Kidney (tissue), 14 donors: ENCODE measurements around the gene DSCAML1. TPM values are rescaled to one million over a fixed set of nuclear protein-coding genes. Genes with fewer than 3 reads are reported as not detected.
A peak's percentile ranks its signal among the peaks of the same experiment; 100 is the strongest.
"Not testable (repeated sequence)": the region's sequence is repeated elsewhere in the genome, so short reads cannot be mapped to it uniquely, and the experiment has no call there.

Experiments used
- DNase-seq, 5 donors: peaks; one replicate each; pipeline ENCODE4 v3.0.0-alpha.2; 2013 to 2020
- FAIRE-seq: peaks from 2 replicates; lab custom pipeline; 2012; peaks lifted over from hg19 to GRCh38; lab: Jason Lieb, UNC
- H3K27ac ChIP-seq, 2 donors: one replicate each; pipeline ENCODE4 v1.7.0; 2013; ENCODE audit warnings: low read depth in 2 of 2, low read length in 2 of 2, inconsistent platforms in 1 of 2
- H3K27me3 ChIP-seq: one replicate; pipeline ENCODE4 v1.7.1; 2013; ENCODE audit warnings: low read length, inconsistent platforms; ENCODE audit not compliant: control insufficient read depth, insufficient read depth
- H3K36me3 ChIP-seq, 3 donors: one replicate each; pipeline versions ENCODE4 v1.7.0 to v1.7.1; 2013; ENCODE audit warnings: low read length in 3 of 3, control low read depth in 1 of 3, inconsistent platforms in 1 of 3; ENCODE audit not compliant: insufficient read depth in 3 of 3, control insufficient read depth in 2 of 3
- H3K4me1 ChIP-seq, 3 donors: one replicate each; pipeline versions ENCODE4 v1.7.0 to v1.7.1; 2013; ENCODE audit warnings: low read length in 3 of 3, inconsistent platforms in 1 of 3, low read depth in 1 of 3; ENCODE audit not compliant: control insufficient read depth in 2 of 3, insufficient read depth in 2 of 3
- H3K4me3 ChIP-seq, 3 donors: one replicate each; pipeline versions ENCODE4 v1.7.0 to v1.8.1; 2013; ENCODE audit warnings: low read length in 3 of 3, control low read depth in 1 of 3, inconsistent platforms in 1 of 3
- H3K9ac ChIP-seq, 3 donors: one replicate each; pipeline versions ENCODE4 v1.7.0 to v1.7.1; 2013; ENCODE audit warnings: low read length in 3 of 3, control low read depth in 1 of 3, inconsistent platforms in 1 of 3
- H3K9me3 ChIP-seq, 3 donors: one replicate each; pipeline versions ENCODE4 v1.7.0 to v1.7.1; 2013; ENCODE audit warnings: low read length in 3 of 3, control low read depth in 1 of 3, inconsistent platforms in 1 of 3; ENCODE audit not compliant: control insufficient read depth in 2 of 3, insufficient read depth in 1 of 3
- intact Hi-C: fragments of 100-400 bp; cut with DNase I; formaldehyde crosslinking; loops from one replicate; pipeline ENCODE4 v1.11.1; 2022
- polyA plus RNA-seq: library from polyadenylated mRNA; stranded (reverse); fragments of 350-450 nt; fragmentation: Illumina TruSeq; extraction: RNeasy Lipid Tissue Mini Kit (QIAGEN cat#74804); gene quantifications from one replicate; pipeline ENCODE4 v1.2.3, GENCODE V29; 2014; ENCODE audit warnings: low read depth, low replicate concordance; ENCODE audit not compliant: insufficient read depth
- total RNA-seq: library from RNA; stranded (reverse); fragmentation: NEBNext Ultra II Directional; extraction: Animal tissue kit (Norgen Biotek cat#: 25700); gene quantifications from one replicate; pipeline ENCODE4 v1.2.1, GENCODE V29; 2021
- TF ChIP-seq, protein P1 (sequence below): IDR thresholded peaks from 3 replicates; pipeline ENCODE4 v1.5.1; 2012; ENCODE audit warnings: mild to moderate bottlenecking, moderate library complexity, borderline replicate concordance; ENCODE audit not compliant: insufficient read depth; ENCODE audit errors: extremely low read depth
- donor health status: control.
- donor health status: control.
- donor health status: control.
- donor health status: control.
- donor health status: control.
- donor health status: DM: yes; HTN: yes; CAD: no.
- donor health status: Normal renal cell carcinoma (clear cell type).

Gene DSCAML1
- total and polyA plus RNA-seq, 2 donors from 2014 or later, result 0.95 to 17.3 TPM

DNA sequence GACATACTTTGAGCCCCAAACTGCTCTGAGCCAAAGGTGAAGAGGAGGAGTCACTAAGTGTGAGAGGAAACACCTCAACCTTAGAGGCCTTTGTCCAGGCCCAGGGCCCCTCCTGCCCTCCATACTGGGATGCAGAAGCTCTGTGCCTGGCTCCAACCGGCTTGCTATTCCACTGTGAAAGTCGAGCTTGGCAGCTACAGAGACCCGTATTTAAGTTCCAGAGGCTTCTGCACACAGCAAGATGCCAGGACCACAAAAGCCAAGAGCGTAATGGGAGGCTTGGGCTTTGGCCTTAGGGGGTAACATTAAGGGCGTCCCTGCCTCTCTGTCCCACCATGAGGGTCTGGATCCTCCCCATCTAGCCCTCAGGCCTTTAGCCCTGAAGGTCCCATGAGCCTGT is 31.9 kb downstream of the DSCAML1 start:
- Histone ChIP-seq H3K27ac (no peak overlapping the region), H3K4me3 (no peak overlapping the region), H3K27me3 (no peaks in the 10 kb centered on the region), H3K36me3 (peaks cover 0 to 2% (median 0%) of the 10 kb centered on the region in 3 donors), H3K9me3 (no peaks in the 10 kb centered on the region), H3K4me1 (no peaks in the 10 kb centered on the region), H3K9ac (no peak overlapping the region)
- no peak for FAIRE-seq
- intact Hi-C loops, result no loop called here
- TF ChIP-seq, protein P1, sequence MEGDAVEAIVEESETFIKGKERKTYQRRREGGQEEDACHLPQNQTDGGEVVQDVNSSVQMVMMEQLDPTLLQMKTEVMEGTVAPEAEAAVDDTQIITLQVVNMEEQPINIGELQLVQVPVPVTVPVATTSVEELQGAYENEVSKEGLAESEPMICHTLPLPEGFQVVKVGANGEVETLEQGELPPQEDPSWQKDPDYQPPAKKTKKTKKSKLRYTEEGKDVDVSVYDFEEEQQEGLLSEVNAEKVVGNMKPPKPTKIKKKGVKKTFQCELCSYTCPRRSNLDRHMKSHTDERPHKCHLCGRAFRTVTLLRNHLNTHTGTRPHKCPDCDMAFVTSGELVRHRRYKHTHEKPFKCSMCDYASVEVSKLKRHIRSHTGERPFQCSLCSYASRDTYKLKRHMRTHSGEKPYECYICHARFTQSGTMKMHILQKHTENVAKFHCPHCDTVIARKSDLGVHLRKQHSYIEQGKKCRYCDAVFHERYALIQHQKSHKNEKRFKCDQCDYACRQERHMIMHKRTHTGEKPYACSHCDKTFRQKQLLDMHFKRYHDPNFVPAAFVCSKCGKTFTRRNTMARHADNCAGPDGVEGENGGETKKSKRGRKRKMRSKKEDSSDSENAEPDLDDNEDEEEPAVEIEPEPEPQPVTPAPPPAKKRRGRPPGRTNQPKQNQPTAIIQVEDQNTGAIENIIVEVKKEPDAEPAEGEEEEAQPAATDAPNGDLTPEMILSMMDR, result no peak
- no peak for DNase-seq

DNA sequence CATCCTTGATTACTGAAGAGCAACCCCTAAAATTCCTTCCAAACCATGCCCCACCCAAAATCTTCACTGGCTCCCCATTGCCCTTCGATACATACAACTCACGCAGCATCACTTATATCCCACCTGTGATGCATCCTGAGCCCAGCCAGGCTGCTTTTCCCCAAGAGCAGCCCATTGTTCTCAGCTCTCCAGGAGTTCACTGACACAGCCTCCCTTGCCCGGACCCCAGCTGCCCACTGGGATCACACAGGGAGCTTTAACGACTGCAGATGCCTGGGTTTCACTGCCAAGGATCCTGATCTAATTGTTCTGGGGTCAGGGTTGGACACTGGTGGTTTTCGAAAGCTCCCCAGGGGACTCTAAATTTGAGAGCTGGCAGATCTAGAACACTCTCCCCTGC is 33.6 kb downstream of the DSCAML1 start:
- H3K9ac ChIP-seq, H3K36me3 ChIP-seq, H3K27ac ChIP-seq, H3K9me3 ChIP-seq, H3K4me1 ChIP-seq, DNase-seq, H3K27me3 ChIP-seq, FAIRE-seq, H3K4me3 ChIP-seq, intact Hi-C loops: not testable (repeated sequence)

DNA sequence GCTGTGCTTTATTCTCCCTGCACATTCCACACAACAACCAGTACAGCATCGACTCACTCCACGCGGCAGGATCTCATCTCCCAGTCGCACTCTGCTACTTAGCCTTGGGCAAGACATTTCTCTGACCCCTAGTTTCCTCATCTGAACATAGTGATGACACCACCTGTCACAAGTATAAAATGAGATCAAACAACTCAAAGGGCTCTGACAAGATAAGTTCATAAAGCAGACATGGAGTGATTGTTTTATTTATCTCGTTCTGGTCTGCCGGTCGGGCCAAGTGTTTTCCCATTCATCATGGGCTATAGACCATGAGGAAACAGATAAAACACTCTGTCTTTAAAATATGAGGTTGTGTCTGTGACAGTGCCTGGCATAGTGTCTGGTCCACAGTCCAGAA is 35.0 kb downstream of the DSCAML1 start:
- Histone ChIP-seq H3K9me3 (no peaks in the 10 kb centered on the region), H3K9ac (no peak overlapping the region), H3K4me3 (no peak overlapping the region), H3K27me3 (no peaks in the 10 kb centered on the region), H3K4me1 (no peaks in the 10 kb centered on the region), H3K36me3 (peaks cover 0 to 2% (median 0%) of the 10 kb centered on the region in 3 donors), H3K27ac (no peak overlapping the region)
- peak in 3 of 5 donors; percentile 17 to 48 (median 38) for DNase-seq
- intact Hi-C loops, result no loop called here
- no peak for FAIRE-seq
- TF ChIP-seq, protein P1, result no peak

DNA sequence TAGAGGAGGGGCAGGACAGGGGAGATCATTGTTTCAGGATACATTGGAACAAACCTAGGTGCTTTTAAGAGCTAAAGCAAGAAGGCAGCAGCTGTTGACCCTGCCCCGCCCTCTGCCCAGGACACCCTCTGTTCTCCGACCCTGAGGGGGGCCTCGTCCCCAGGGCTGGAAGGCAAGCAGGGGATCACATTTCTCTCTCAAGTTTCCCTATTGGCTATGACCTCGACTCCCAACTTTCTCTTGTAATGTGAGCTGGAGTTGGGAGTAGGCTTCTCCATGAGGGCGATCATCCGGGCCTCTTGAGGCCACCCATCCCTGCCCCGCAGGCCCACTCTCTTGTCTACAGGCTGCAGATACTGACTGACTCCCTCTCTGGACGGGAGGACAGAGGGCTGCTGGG is 37.7 kb downstream of the DSCAML1 start:
- no peak overlapping the region for H3K27ac ChIP-seq
- no peak overlapping the region for H3K9ac ChIP-seq
- peaks cover 0 to 2% (median 0%) of the 10 kb centered on the region in 3 donors for H3K36me3 ChIP-seq
- DNase-seq (peak in 4 of 5 donors; percentile 74 to 87 (median 80)), FAIRE-seq (no peak)
- TF ChIP-seq, protein P1, result no peak
- H3K9me3 ChIP-seq, result no peaks in the 10 kb centered on the region
- no peaks in the 10 kb centered on the region for H3K27me3 ChIP-seq
- H3K4me1 ChIP-seq, result no peaks in the 10 kb centered on the region
- intact Hi-C loops, result no loop called here
- no peak overlapping the region for H3K4me3 ChIP-seq
